GM21717 (cell line): ENCODE measurements around the gene PSD.

Experiments used
- ATAC-seq: cut with Tn5 transposase; IDR thresholded peaks from one replicate; pipeline ENCODE4 v1.9.1; 2021; ENCODE audit warnings: mild to moderate bottlenecking, moderate library complexity; ENCODE audit not compliant: unreplicated experiment

The PSD gene

GRCh38 chr10:102420714-102421506 is 2.3 kb upstream of the PSD start, which contains the start of gene FBXL15:
Gene FBXL15 (plus strand): TSS chr10:102420836. CDS start chr10:102421130, 294 bp downstream.
- peak; percentile 46 for ATAC-seq

DNA sequence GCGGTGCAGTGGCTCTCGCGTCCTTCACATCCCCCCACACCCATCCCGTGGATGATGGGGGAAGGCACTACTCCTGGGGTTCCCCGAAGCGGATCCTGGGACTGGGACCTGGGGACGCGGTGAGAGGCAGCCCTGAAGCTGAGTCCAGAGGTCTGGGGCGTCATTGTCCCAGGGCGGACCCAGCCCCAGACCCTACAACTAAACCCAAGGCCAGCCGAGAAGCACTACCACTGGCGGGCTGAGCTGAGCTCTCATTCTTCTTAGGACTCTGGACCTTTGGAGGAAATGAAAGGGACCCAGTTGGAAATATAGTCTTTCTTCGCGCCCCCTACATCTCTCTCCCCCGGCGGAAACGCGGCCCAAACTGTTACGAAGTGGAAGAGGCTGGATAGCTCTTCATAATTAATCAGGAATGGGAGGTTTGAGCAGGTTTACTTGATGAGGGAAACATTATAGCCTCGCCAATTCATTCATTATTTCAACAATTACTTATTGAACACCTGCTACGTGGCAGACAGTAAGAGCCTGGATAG is 1.7 kb upstream of the PSD start:
- ATAC-seq: peak; percentile 0

DNA sequence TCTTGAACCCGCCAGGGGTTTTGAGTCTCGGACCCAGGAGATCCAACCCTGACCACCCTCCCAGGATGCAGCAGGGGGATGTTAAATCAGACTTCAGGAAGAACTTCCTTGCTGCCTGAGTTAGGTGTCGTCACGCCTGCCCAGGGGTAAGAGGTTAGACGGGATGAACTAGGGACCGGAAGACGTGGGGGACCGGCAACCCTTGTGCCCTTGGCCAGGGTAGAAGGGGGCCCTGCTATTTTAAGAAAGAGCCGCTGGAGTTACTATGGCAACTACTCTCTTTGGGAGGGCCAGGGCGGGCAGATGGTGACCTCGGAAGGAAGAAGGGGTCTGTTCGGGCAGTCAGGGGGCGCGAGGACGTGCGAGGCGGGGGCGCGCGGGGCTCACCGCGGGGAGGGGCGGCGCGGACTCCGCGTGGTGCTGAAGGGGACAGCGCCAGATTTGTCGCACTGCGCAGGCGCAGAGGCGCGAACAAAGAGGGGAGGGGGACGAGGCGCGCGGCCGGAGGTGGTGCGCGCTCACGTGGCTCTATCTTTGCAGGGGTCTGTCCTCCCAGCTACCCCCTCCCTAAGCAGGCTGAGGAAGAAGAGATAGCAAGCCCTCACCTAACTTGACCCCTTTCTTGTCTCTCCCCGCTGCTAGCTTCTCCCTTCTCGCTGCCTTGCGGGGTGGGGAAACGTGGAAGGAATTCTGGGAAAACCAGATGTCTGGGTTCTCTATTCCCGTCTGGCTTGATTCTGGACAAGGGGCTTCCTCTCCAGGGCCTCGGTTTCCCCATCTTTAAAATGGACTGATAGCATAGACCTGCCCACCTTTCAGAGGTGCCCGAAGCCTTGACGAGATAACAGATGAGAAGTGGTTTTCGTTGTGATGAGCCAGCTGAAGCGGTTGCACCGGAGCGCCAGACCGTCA is 940 bp upstream of the PSD start:
- no peak for ATAC-seq

GRCh38 chr10:102416695-102417094 is 1.9 kb downstream of the PSD start:
- ATAC-seq: no peak

GRCh38 chr10:102416283-102416682 is 2.3 kb downstream of the PSD start:
- no peak for ATAC-seq

- ATAC-seq: no peak
These were observed 3.8 kb downstream of the PSD start for GRCh38 chr10:102414749-102415148.

DNA sequence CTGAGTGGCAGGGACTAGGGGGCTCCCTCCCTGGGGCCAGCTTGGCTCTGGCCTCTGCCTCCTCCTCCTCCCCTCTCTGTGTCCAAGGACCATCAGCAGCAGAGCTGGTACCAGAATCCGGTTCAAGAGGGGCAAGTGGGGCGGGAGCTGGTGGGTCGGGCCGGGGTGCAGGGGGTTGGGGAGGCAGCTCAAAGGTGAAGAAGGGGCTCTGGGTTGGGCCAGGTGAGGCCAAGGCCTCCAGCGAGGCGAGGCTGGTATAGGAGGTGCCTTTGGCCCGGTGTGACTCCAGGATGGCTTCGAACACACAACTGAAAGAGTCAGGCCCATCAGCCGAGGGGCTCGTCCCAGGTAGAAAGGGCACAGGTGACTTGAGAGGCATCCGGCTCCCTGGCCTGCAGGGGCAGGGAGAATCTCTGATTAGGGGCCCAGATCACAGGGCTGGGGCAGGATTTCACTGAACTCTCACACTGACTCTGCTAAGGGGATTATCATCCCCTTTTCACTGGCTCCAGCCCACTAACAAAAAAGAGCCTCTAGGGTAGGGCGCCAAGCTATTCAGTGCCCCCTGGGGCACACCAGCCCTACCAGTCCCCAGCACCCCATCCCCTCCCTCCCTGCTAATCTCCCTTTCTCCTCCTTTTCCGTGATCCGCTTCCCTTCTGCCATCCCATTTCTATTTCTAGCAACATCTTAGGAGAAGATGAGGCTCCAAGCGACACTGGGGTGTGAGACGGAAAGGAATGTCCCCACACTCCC is 4.6 kb downstream of the PSD start:
- no peak for ATAC-seq

GRCh38 chr10:102413053-102413705 is 5.4 kb downstream of the PSD start:
- no peak for ATAC-seq

GRCh38 chr10:102412293-102412692 is 6.3 kb downstream of the PSD start:
- no peak for ATAC-seq

- no peak for ATAC-seq
These were observed 7.0 kb downstream of the PSD start for GRCh38 chr10:102411341-102412255.

GRCh38 chr10:102410429-102411073 is 8.0 kb downstream of the PSD start:
- ATAC-seq: no peak

DNA sequence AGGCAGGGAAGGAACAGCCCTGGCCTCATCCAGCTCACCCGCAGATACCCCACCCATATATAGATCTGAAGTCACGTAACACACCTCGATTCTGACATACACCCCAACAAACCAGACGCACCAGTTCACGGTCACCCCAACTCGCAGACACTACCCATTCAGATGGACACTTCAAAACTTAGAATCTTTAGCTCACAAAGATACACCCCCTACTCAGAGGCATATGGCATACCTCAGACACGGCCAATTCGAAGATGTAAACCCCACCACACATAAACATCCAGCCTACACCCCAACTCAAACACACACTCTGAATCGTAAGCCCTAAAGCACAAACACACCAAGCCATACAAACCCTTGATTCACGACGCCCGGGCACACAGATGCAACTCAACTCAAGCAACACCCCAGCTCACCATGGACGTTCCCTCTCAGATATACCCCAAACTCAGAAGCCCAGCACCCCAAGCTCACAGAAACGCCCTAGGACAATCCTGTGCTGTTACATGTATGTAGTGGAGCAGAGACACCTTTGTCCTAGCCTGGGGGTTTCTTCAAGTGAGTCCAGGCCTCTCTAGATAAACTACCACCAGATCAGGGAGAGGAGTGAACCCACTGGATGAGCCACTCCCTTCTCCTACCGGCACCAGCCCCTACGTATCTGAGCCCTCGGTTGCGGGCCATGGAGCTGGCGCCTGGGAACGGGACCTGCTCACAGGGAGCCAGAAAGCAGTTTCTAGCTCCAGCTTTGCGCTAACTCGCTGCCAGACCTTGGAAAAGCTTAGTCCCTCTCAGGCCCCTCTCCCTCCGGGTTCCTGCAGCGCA is 8.8 kb downstream of the PSD start:
- no peak for ATAC-seq

DNA sequence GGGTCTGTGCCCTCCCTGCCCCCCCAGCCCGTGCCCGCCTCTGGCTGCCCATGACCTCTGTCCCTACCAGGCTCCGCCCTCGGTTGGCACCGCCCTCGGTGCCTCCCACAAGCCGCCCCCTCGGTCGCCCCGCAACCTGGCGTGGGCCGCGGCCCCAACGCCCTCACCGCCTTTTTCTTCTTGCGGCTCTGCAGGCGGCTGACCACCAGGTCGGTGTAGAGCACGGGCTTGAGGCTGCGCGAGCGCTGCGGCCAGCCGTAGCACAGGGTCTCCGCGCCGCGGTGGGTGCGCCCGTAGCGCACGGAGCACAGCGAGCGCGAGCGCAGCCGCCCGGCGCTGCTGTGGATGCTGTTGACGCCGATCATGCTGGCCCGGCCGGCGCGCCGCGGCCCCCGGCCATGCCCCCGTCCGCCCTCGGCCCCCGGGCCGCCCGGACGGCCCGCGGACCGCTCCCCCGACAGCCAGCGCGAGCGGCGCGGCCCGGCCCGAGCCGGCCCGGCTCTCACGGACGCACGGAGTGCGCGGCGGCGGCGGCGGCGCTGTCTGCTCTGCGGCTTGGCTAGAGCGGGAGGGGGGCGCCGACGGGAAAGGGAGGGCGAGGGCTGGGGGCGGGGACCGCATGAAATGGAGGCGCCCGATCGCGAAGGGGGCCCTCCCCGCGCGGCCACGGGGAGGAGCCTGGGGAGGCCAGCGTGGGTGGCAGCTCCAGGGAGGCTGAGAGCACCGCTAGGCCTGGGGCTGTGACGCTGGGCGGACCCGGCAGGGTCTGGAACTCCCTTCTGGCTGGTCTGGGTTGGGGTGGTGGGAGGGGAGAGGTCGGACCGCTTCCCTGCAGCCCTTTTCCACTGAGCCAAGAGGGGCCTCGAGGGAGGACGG is 9.6 kb downstream of the PSD start:
- no peak for ATAC-seq

GRCh38 chr10:102408131-102408727 is 10.4 kb downstream of the PSD start:
- ATAC-seq: no peak

GRCh38 chr10:102407425-102408130 is 11.0 kb downstream of the PSD start:
- no peak for ATAC-seq

GRCh38 chr10:102406815-102407214 is 11.8 kb downstream of the PSD start:
- ATAC-seq: no peak
